WTC11 (cell line): ENCODE measurements around the gene ASXL3.

Source experiments
- AFF4 ChIP-seq: sonication (generic); formaldehyde crosslinking; IDR thresholded peaks from 2 replicates; pipeline ENCODE4 v1.8.1; 2023; ENCODE audit warnings: mild to moderate bottlenecking, missing genetic modification reagents, borderline replicate concordance
- ATF3 ChIP-seq: sonication (generic); formaldehyde crosslinking; conservative IDR thresholded peaks from 2 replicates; pipeline ENCODE4 v1.8.1; 2022; ENCODE audit warnings: mild to moderate bottlenecking, missing genetic modification reagents
- CREB1 ChIP-seq: sonication (generic); formaldehyde crosslinking; IDR thresholded peaks from 2 replicates; pipeline ENCODE4 v1.8.0; 2023; ENCODE audit warnings: mild to moderate bottlenecking, missing genetic modification reagents
- CTCF ChIP-seq: fragments of 200-600 bp; IDR thresholded peaks from 2 replicates; pipeline ENCODE4 v1.8.0; 2022; ENCODE audit warnings: antibody characterized with exemption
- FOXK1 ChIP-seq: sonication (generic); formaldehyde crosslinking; IDR thresholded peaks from 2 replicates; pipeline ENCODE4 v1.8.0; 2022; ENCODE audit warnings: mild to moderate bottlenecking, moderate library complexity, missing genetic modification reagents
- FOXP1 ChIP-seq: sonication (generic); formaldehyde crosslinking; IDR thresholded peaks from 2 replicates; pipeline ENCODE4 v1.8.0; 2022; ENCODE audit warnings: missing genetic modification reagents, mild to moderate bottlenecking, moderate library complexity, borderline replicate concordance
- SMAD3 ChIP-seq: sonication (generic); formaldehyde crosslinking; IDR thresholded peaks from 2 replicates; pipeline ENCODE4 v1.8.0; 2022; ENCODE audit warnings: missing genetic modification reagents, mild to moderate bottlenecking, borderline replicate concordance
- SP1 ChIP-seq: sonication (generic); formaldehyde crosslinking; conservative IDR thresholded peaks from 2 replicates; pipeline ENCODE4 v1.8.1; 2022; ENCODE audit warnings: missing genetic modification reagents
- TCF7 ChIP-seq: sonication (generic); formaldehyde crosslinking; IDR thresholded peaks from 2 replicates; pipeline ENCODE4 v1.8.0; 2022; ENCODE audit warnings: mild to moderate bottlenecking, low read depth, missing genetic modification reagents, moderate library complexity
- TEAD4 ChIP-seq: sonication (generic); formaldehyde crosslinking; IDR thresholded peaks from 2 replicates; pipeline ENCODE4 v1.8.0; 2022; ENCODE audit warnings: mild to moderate bottlenecking, missing genetic modification reagents
- TF ChIP-seq, protein P1 (sequence below): sonication (generic); formaldehyde crosslinking; IDR thresholded peaks from 2 replicates; pipeline ENCODE4 v1.8.1; 2022; ENCODE audit warnings: low read depth, missing genetic modification reagents, borderline replicate concordance
- TF ChIP-seq, protein P2 (sequence below): sonication (generic); formaldehyde crosslinking; IDR thresholded peaks from 2 replicates; pipeline ENCODE4 v1.8.0; 2023; ENCODE audit warnings: missing genetic modification reagents

DNA sequence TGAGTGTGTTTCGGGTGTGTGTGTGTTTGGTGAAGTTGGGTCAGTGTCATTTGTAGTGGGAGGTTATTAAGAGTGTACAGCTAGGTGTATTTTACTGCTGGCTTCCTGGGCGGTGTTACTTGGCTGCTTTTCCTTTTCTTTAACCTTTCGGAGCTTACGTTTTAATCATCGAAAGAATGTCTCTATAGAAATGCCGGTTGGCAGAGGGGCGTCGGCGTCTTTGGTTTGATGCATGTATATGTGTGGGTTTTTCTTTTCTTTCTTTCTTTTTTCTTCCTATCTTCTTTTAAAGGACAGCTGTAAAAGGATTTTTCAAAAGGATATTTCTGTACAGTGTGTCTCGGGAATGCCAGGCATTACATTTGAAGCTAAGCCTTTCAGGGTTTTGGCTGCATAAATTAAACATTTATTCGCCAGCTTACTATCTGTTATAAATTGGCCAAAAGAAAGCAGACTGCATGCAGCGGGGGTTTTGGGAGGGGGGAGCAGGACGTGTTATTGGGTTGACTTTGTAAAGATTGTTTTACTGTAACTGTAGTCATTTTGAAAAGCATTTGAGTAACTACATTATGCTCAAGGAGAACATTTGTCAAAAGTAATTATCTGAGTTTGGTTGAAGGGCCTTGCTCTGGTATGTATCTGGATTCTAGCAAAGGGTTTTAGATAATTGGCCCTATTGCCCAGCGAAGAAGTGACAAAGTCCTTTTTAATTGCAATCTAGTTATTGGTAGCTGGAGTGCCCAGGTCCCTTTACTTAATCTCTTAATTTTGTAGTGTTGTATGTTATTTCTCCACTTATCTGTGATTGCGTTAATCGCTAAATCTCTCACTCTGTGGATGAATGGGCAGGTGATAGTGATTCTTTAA is 1.6 kb downstream of the ASXL3 start:
- TF ChIP-seq CREB1 (CRISPR knock-in tag) (no peak), FOXK1 (CRISPR knock-in tag) (no peak), CTCF (no peak), AFF4 (CRISPR knock-in tag) (no peak), ATF3 (CRISPR knock-in tag) (no peak), SP1 (CRISPR knock-in tag) (no peak), SMAD3 (CRISPR knock-in tag) (no peak), TCF7 (CRISPR knock-in tag) (no peak), FOXP1 (CRISPR knock-in tag) (no peak), TEAD4 (CRISPR knock-in tag) (no peak)
- TF ChIP-seq, protein P1, sequence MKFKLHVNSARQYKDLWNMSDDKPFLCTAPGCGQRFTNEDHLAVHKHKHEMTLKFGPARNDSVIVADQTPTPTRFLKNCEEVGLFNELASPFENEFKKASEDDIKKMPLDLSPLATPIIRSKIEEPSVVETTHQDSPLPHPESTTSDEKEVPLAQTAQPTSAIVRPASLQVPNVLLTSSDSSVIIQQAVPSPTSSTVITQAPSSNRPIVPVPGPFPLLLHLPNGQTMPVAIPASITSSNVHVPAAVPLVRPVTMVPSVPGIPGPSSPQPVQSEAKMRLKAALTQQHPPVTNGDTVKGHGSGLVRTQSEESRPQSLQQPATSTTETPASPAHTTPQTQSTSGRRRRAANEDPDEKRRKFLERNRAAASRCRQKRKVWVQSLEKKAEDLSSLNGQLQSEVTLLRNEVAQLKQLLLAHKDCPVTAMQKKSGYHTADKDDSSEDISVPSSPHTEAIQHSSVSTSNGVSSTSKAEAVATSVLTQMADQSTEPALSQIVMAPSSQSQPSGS (CRISPR knock-in tag): no peak
- TF ChIP-seq, protein P2, sequence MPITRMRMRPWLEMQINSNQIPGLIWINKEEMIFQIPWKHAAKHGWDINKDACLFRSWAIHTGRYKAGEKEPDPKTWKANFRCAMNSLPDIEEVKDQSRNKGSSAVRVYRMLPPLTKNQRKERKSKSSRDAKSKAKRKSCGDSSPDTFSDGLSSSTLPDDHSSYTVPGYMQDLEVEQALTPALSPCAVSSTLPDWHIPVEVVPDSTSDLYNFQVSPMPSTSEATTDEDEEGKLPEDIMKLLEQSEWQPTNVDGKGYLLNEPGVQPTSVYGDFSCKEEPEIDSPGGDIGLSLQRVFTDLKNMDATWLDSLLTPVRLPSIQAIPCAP (CRISPR knock-in tag): no peak
